ENCODE measurements around the gene FZD7. TPM values are rescaled to one million over a fixed set of nuclear protein-coding genes. Genes with fewer than 3 reads are reported as not detected.

The FZD7 gene
- total and polyA plus RNA-seq, 9 of the 15 experiments (the other 6 are each of a cell fraction or from before 2014, with no cell fraction given): 0.11 to 2.4 (median 0.69) TPM

DNA sequence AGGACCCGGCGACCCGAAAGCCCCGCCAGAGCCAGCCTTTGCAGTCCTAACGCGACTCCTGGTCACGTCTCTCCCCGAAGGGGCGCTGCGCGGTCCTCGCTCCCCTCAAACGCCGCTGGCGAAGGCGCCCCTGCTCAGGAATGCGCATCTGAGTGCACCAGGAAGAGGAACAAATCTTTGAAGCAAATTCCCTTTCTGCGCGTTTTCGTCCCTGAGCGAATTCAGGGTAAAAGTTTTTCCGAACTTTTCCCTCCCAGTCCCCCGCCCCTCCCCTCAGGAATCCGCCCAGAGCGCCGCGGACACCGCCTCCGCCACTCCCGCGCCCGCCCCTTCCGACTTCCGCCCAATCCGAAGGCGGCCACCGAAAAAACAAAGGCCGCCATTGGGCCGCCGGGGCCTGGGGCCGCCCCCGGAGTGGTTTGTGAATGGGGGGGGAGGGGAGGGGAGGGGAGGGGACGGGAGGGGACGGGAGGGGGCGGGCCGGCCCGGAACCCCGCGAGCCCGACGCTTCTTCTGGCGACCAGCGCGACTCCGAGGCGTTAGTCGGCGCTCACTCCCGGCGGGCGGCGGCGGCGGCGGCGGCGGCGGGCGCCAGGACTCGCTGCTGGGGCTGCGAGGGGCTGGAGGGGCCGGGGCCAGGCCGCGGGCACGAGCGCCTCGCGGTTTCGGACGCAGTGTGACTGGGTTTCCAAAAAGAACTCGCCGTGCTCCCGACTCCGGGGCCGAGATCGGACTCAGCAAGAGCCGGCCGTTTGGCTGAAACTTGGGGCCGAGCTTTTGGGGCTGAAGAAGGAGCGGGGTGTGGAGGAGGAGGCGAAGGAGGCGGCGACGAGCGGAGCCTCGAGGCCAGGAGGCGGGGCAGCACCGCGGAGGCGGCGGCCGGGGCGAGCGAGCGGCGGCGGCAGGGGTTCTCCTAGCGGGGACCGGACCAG is at the start of gene FZD7 (continued):
- TF ChIP-seq, protein P1, sequence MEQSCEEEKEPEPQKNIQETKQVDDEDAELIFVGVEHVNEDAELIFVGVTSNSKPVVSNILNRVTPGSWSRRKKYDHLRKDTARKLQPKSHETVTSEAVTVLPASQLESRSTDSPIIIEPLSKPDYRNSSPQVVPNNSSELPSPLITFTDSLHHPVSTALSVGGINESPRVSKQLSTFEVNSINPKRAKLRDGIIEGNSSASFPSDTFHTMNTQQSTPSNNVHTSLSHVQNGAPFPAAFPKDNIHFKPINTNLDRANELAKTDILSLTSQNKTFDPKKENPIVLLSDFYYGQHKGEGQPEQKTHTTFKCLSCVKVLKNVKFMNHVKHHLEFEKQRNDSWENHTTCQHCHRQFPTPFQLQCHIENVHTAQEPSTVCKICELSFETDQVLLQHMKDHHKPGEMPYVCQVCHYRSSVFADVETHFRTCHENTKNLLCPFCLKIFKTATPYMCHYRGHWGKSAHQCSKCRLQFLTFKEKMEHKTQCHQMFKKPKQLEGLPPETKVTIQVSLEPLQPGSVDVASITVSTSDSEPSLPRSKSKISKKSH (CRISPR knock-in tag; IDR thresholded peaks at IDR 0.05): no peak
- no peak for TF ChIP-seq DDX20 (tag; IDR thresholded peaks at IDR 0.05; ENCODE audit: low read depth)
- TF ChIP-seq, protein P2, sequence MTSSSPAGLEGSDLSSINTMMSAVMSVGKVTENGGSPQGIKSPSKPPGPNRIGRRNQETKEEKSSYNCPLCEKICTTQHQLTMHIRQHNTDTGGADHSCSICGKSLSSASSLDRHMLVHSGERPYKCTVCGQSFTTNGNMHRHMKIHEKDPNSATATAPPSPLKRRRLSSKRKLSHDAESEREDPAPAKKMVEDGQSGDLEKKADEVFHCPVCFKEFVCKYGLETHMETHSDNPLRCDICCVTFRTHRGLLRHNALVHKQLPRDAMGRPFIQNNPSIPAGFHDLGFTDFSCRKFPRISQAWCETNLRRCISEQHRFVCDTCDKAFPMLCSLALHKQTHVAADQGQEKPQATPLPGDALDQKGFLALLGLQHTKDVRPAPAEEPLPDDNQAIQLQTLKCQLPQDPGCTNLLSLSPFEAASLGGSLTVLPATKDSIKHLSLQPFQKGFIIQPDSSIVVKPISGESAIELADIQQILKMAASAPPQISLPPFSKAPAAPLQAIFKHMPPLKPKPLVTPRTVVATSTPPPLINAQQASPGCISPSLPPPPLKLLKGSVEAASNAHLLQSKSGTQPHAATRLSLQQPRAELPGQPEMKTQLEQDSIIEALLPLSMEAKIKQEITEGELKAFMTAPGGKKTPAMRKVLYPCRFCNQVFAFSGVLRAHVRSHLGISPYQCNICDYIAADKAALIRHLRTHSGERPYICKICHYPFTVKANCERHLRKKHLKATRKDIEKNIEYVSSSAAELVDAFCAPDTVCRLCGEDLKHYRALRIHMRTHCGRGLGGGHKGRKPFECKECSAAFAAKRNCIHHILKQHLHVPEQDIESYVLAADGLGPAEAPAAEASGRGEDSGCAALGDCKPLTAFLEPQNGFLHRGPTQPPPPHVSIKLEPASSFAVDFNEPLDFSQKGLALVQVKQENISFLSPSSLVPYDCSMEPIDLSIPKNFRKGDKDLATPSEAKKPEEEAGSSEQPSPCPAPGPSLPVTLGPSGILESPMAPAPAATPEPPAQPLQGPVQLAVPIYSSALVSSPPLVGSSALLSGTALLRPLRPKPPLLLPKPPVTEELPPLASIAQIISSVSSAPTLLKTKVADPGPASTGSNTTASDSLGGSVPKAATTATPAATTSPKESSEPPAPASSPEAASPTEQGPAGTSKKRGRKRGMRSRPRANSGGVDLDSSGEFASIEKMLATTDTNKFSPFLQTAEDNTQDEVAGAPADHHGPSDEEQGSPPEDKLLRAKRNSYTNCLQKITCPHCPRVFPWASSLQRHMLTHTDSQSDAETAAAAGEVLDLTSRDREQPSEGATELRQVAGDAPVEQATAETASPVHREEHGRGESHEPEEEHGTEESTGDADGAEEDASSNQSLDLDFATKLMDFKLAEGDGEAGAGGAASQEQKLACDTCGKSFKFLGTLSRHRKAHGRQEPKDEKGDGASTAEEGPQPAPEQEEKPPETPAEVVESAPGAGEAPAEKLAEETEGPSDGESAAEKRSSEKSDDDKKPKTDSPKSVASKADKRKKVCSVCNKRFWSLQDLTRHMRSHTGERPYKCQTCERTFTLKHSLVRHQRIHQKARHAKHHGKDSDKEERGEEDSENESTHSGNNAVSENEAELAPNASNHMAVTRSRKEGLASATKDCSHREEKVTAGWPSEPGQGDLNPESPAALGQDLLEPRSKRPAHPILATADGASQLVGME (CRISPR knock-in tag; IDR thresholded peaks at IDR 0.05): no peak
- TF ChIP-seq ZC3H4 (CRISPR knock-in tag; IDR thresholded peaks at IDR 0.05; ENCODE audit: borderline replicate concordance): no peak
- TF ChIP-seq, protein P3, sequence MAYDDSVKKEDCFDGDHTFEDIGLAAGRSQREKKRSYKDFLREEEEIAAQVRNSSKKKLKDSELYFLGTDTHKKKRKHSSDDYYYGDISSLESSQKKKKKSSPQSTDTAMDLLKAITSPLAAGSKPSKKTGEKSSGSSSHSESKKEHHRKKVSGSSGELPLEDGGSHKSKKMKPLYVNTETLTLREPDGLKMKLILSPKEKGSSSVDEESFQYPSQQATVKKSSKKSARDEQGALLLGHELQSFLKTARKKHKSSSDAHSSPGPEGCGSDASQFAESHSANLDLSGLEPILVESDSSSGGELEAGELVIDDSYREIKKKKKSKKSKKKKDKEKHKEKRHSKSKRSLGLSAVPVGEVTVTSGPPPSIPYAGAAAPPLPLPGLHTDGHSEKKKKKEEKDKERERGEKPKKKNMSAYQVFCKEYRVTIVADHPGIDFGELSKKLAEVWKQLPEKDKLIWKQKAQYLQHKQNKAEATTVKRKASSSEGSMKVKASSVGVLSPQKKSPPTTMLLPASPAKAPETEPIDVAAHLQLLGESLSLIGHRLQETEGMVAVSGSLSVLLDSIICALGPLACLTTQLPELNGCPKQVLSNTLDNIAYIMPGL (CRISPR knock-in tag; IDR thresholded peaks at IDR 0.05): no peak
- TF ChIP-seq NCOA2 (IDR thresholded peaks at IDR 0.05; ENCODE audit: partially characterized antibody in 2 of 2): no peak
- no peak for TF ChIP-seq SRSF7 (optimal IDR thresholded peaks at IDR 0.05; ENCODE audit: low read depth, low read length)
- no peak for TF ChIP-seq ASH1L (IDR thresholded peaks at IDR 0.05; ENCODE audit: borderline replicate concordance, low read depth, partially characterized antibody)
- TF ChIP-seq NELFE (IDR thresholded peaks at IDR 0.05; ENCODE audit: insufficient read depth, insufficient read length): no peak
- TF ChIP-seq XRCC5 (IDR thresholded peaks at IDR 0.05; ENCODE audit: low read depth, low read length): no peak

Measured in K562 (cell line).